Trophoblast cell (in vitro differentiated cells and primary cell): Measurements from ENCODE around the gene UBXN11.

Experiments
- DNase-seq, 2 donors: peaks; one replicate each; pipeline ENCODE4 v3.0.0-alpha.2; 2016
- H2AFZ ChIP-seq: 2 replicates; pipeline ENCODE4 v1.6.1; 2013; ENCODE audit warnings: low read length, moderate library complexity, mild to moderate bottlenecking; ENCODE audit not compliant: insufficient read depth, poor library complexity
- H2AK5ac ChIP-seq: 2 replicates; pipeline ENCODE4 v1.6.1; 2013; ENCODE audit warnings: mild to moderate bottlenecking, low read length
- H2BK120ac ChIP-seq: 2 replicates; pipeline ENCODE4 v1.6.1; 2013; ENCODE audit warnings: low read length, mild to moderate bottlenecking, moderate library complexity; ENCODE audit not compliant: insufficient read depth, poor library complexity
- H2BK12ac ChIP-seq: 2 replicates; pipeline ENCODE4 v1.6.1; 2013; ENCODE audit warnings: mild to moderate bottlenecking, low read length, moderate library complexity
- H2BK5ac ChIP-seq: 2 replicates; pipeline ENCODE4 v1.6.1; 2013; ENCODE audit warnings: low read length, low read depth, moderate library complexity, mild to moderate bottlenecking; ENCODE audit not compliant: poor library complexity
- H3K14ac ChIP-seq: 2 replicates; pipeline ENCODE4 v1.6.1; 2013; ENCODE audit warnings: mild to moderate bottlenecking, low read length
- H3K18ac ChIP-seq: 2 replicates; pipeline ENCODE4 v1.6.1; 2013; ENCODE audit warnings: mild to moderate bottlenecking, low read length
- H3K23ac ChIP-seq: 2 replicates; pipeline ENCODE4 v1.6.1; 2013; ENCODE audit warnings: low read length
- H3K27ac ChIP-seq: 2 replicates; pipeline ENCODE4 v1.5.1; 2013; ENCODE audit warnings: low read depth, mild to moderate bottlenecking, inconsistent platforms, low read length, moderate library complexity
- H3K27me3 ChIP-seq: 2 replicates; pipeline ENCODE4 v1.6.1; 2013; ENCODE audit warnings: inconsistent platforms, mild to moderate bottlenecking, low read length, moderate library complexity; ENCODE audit not compliant: insufficient read depth
- H3K36me3 ChIP-seq, 2 experiments: 1 replicate in 1 of 2; 2 replicates in 1 of 2; pipeline ENCODE4 v1.6.1; 2013; ENCODE audit warnings: low read length in 2 of 2, mild to moderate bottlenecking in 2 of 2, moderate library complexity in 1 of 2; ENCODE audit not compliant: insufficient read depth in 2 of 2, control insufficient read depth in 1 of 2
- H3K4ac ChIP-seq: 2 replicates; pipeline ENCODE4 v1.6.1; 2013; ENCODE audit warnings: low read depth, mild to moderate bottlenecking, low read length, moderate library complexity
- H3K4me1 ChIP-seq, 2 experiments: 1 replicate in 1 of 2; 2 replicates in 1 of 2; pipeline ENCODE4 v1.6.1; 2013; ENCODE audit warnings: low read length in 2 of 2, mild to moderate bottlenecking in 2 of 2, moderate library complexity in 1 of 2; ENCODE audit not compliant: insufficient read depth in 2 of 2, control insufficient read depth in 1 of 2
- H3K4me2 ChIP-seq: 2 replicates; pipeline ENCODE4 v1.6.1; 2013; ENCODE audit warnings: inconsistent platforms, mild to moderate bottlenecking, low read length, moderate library complexity
- H3K4me3 ChIP-seq: 2 replicates; pipeline ENCODE4 v1.5.1; 2013; ENCODE audit warnings: mild to moderate bottlenecking, low read depth, low read length, inconsistent platforms
- H3K79me1 ChIP-seq: one replicate; pipeline ENCODE4 v1.6.1; 2013; ENCODE audit warnings: low read length
- H3K79me2 ChIP-seq: 2 replicates; pipeline ENCODE4 v1.6.1; 2013; ENCODE audit warnings: low read length, mild to moderate bottlenecking; ENCODE audit not compliant: control insufficient read depth, insufficient read depth, poor library complexity
- H3K9ac ChIP-seq: 2 replicates; pipeline ENCODE4 v1.6.1; 2013; ENCODE audit warnings: mild to moderate bottlenecking, low read length
- H3K9me3 ChIP-seq: 2 replicates; pipeline ENCODE4 v1.6.1; 2013; ENCODE audit warnings: low read depth, mild to moderate bottlenecking, control low read depth, inconsistent platforms, low read length; ENCODE audit not compliant: insufficient read depth
- H4K12ac ChIP-seq: 2 replicates; pipeline ENCODE4 v1.6.1; 2013; ENCODE audit warnings: low read depth, mild to moderate bottlenecking, low read length, moderate library complexity
- H4K8ac ChIP-seq: 2 replicates; pipeline ENCODE4 v1.6.1; 2013; ENCODE audit warnings: low read depth, mild to moderate bottlenecking, low read length, moderate library complexity
- H4K91ac ChIP-seq: one replicate; pipeline ENCODE4 v1.6.1; 2013; ENCODE audit warnings: low read depth, mild to moderate bottlenecking, low read length, moderate library complexity
- WGBS: extraction: QIAGEN DNeasy Blood & Tissue Kit; methylation state at CpG from one replicate; pipeline ENCODE4 v1.1.7; 2013; ENCODE audit warnings: missing lambda C conversion rate; ENCODE audit not compliant: insufficient read length, insufficient coverage; ENCODE audit errors: extremely low coverage; 5-methylcytosine and 5-hydroxymethylcytosine counted together

Gene UBXN11

GRCh38 chr1:26328597-26328996 is 22.2 kb upstream of the UBXN11 start:
- no peak overlapping the region for H3K4me3 ChIP-seq
- no peak overlapping the region for H2AK5ac ChIP-seq
- WGBS: no CpG with 5 or more reads among the region's 8 CpGs
- no peaks in the 10 kb centered on the region for H3K79me2 ChIP-seq
- no peak overlapping the region for H3K23ac ChIP-seq
- H2AFZ ChIP-seq: no peak overlapping the region
- H4K91ac ChIP-seq: peak overlapping the region; percentile 17
- no peak overlapping the region for H2BK5ac ChIP-seq
- H3K27ac ChIP-seq: no peak overlapping the region
- DNase-seq: no peak
- no peak overlapping the region for H3K4me2 ChIP-seq
- H3K4me1 ChIP-seq: no peaks in the 10 kb centered on the region
- no peak overlapping the region for H4K12ac ChIP-seq
- H3K18ac ChIP-seq: no peak overlapping the region
- no peak overlapping the region for H3K9ac ChIP-seq
- no peaks in the 10 kb centered on the region for H3K27me3 ChIP-seq
- peaks cover 3% of the 10 kb centered on the region for H3K9me3 ChIP-seq
- H2BK12ac ChIP-seq: no peak overlapping the region
- H3K36me3 ChIP-seq: peaks cover 30 to 40% of the 10 kb centered on the region in 2 experiments
- no peaks in the 10 kb centered on the region for H3K79me1 ChIP-seq
- no peak overlapping the region for H4K8ac ChIP-seq
- H3K14ac ChIP-seq: no peak overlapping the region
- no peak overlapping the region for H3K4ac ChIP-seq
- H2BK120ac ChIP-seq: no peak overlapping the region

- Histone ChIP-seq H2AK5ac (no peak overlapping the region), H3K9me3 (peaks cover 5% of the 10 kb centered on the region), H3K27ac (no peak overlapping the region), H3K27me3 (no peaks in the 10 kb centered on the region), H3K79me2 (no peaks in the 10 kb centered on the region), H2BK12ac (no peak overlapping the region), H3K4me2 (no peak overlapping the region), H3K36me3 (peaks cover 34 to 45% of the 10 kb centered on the region in 2 experiments), H2AFZ (no peak overlapping the region), H3K14ac (peak overlapping the region; percentile 28), H4K8ac (peak overlapping the region; percentile 71), H4K91ac (peak overlapping the region; percentile 17), H3K79me1 (no peaks in the 10 kb centered on the region), H2BK120ac (no peak overlapping the region), H3K23ac (no peak overlapping the region), H3K9ac (no peak overlapping the region), H3K4me1 (no peaks in the 10 kb centered on the region), H2BK5ac (no peak overlapping the region), H3K4ac (no peak overlapping the region), H3K18ac (no peak overlapping the region), H3K4me3 (no peak overlapping the region), H4K12ac (no peak overlapping the region)
- WGBS: no CpG with 5 or more reads among the region's 8 CpGs
- DNase-seq: peak; percentile 5 to 7
These were observed 21.5 kb upstream of the UBXN11 start for GRCh38 chr1:26327956-26328362.

GRCh38 chr1:26324550-26324949 is 18.1 kb upstream of the UBXN11 start:
- Histone ChIP-seq H3K18ac (no peak overlapping the region), H3K4me3 (no peak overlapping the region), H3K9me3 (peaks cover 5% of the 10 kb centered on the region), H2AK5ac (no peak overlapping the region), H3K23ac (no peak overlapping the region), H2BK5ac (no peak overlapping the region), H3K9ac (no peak overlapping the region), H3K4me2 (no peak overlapping the region), H3K36me3 (peaks cover 44 to 49% of the 10 kb centered on the region in 2 experiments), H2BK12ac (no peak overlapping the region), H2AFZ (no peak overlapping the region), H3K79me2 (no peaks in the 10 kb centered on the region), H3K4ac (no peak overlapping the region), H3K14ac (no peak overlapping the region), H4K8ac (no peak overlapping the region), H2BK120ac (no peak overlapping the region), H4K12ac (no peak overlapping the region), H3K79me1 (no peaks in the 10 kb centered on the region), H4K91ac (no peak overlapping the region), H3K27me3 (no peaks in the 10 kb centered on the region), H3K4me1 (no peaks in the 10 kb centered on the region), H3K27ac (no peak overlapping the region)
- WGBS: no CpG with 5 or more reads among the region's 3 CpGs
- no peak for DNase-seq

GRCh38 chr1:26323382-26323781 is 16.9 kb upstream of the UBXN11 start:
- Histone ChIP-seq H3K27ac (no peak overlapping the region), H3K9ac (no peak overlapping the region), H3K9me3 (peaks cover 5% of the 10 kb centered on the region), H3K79me1 (no peaks in the 10 kb centered on the region), H3K23ac (no peak overlapping the region), H2BK120ac (no peak overlapping the region), H2BK5ac (no peak overlapping the region), H4K91ac (no peak overlapping the region), H3K14ac (no peak overlapping the region), H3K4ac (no peak overlapping the region), H2AFZ (no peak overlapping the region), H4K8ac (no peak overlapping the region), H2AK5ac (no peak overlapping the region), H4K12ac (no peak overlapping the region), H3K4me2 (no peak overlapping the region), H3K27me3 (no peaks in the 10 kb centered on the region), H3K4me3 (no peak overlapping the region), H3K79me2 (no peaks in the 10 kb centered on the region), H3K18ac (no peak overlapping the region), H3K4me1 (no peaks in the 10 kb centered on the region), H3K36me3 (peaks cover 38 to 44% of the 10 kb centered on the region in 2 experiments), H2BK12ac (no peak overlapping the region)
- WGBS: no CpG with 5 or more reads among the region's 2 CpGs
- no peak for DNase-seq
